22Rv1 (cell line): ENCODE measurements around the gene RNF126.

Source experiments
- ZFX ChIP-seq: fragments of 450-650 bp; IDR thresholded peaks from 2 replicates; pipeline ENCODE4 v1.6.1; 2017; ENCODE audit warnings: antibody characterized with exemption, borderline replicate concordance
- TF ChIP-seq, protein P1 (sequence below): fragments of 450-650 bp; IDR thresholded peaks from 2 replicates; pipeline ENCODE4 v1.5.1; 2017; ENCODE audit warnings: mild to moderate bottlenecking

DNA sequence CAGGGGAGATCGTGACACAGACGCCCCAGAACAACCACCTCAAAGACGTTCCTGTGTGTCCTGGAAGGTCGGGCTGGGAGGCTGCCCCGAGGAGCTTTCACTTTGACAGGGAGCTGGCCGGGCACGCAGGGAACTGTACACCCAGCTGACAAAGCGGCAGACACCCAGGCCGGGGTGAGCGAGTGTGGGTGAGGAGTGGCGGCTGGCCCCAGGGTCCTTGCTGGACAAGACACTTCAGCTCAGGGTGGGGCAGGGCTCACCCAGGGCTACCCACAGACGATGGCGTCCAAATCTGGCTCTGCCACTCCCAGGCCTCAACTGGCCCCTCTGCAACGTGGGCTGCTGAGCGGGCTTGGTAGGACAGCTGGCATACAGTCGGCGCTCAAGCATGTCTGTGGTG, 21.3 kb downstream of the RNF126 start:
- TF ChIP-seq, protein P1, sequence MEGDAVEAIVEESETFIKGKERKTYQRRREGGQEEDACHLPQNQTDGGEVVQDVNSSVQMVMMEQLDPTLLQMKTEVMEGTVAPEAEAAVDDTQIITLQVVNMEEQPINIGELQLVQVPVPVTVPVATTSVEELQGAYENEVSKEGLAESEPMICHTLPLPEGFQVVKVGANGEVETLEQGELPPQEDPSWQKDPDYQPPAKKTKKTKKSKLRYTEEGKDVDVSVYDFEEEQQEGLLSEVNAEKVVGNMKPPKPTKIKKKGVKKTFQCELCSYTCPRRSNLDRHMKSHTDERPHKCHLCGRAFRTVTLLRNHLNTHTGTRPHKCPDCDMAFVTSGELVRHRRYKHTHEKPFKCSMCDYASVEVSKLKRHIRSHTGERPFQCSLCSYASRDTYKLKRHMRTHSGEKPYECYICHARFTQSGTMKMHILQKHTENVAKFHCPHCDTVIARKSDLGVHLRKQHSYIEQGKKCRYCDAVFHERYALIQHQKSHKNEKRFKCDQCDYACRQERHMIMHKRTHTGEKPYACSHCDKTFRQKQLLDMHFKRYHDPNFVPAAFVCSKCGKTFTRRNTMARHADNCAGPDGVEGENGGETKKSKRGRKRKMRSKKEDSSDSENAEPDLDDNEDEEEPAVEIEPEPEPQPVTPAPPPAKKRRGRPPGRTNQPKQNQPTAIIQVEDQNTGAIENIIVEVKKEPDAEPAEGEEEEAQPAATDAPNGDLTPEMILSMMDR: no peak
- no peak for TF ChIP-seq ZFX
